Activated CD4-positive, alpha-beta T cell treated with anti-CD3 and anti-CD28 coated beads, Interleukin-2, amount 10 ng/mL, durations not matched to agents 24 days and 14 days (primary cell): Measurements from ENCODE around the gene TMEM181. TPM values are rescaled to one million over a fixed set of nuclear protein-coding genes. Genes with fewer than 3 reads are reported as not detected.
"Not testable (repeated sequence)": the region's sequence is repeated elsewhere in the genome, so short reads cannot be mapped to it uniquely, and the experiment has no call there.

Experiments used
- DNase-seq: peaks from one replicate; pipeline ENCODE4 v3.0.0; 2022
- H3K27ac Mint-ChIP-seq: one replicate; pipeline ENCODE4 v1.8.0; 2022; ENCODE audit warnings: mild to moderate bottlenecking, mixed read lengths
- H3K27me3 Mint-ChIP-seq: one replicate; pipeline ENCODE4 v1.8.0; 2022; ENCODE audit warnings: mixed read lengths
- H3K36me3 Mint-ChIP-seq: one replicate; pipeline ENCODE4 v1.8.0; 2022; ENCODE audit warnings: low read depth, mild to moderate bottlenecking, mixed read lengths
- H3K4me1 Mint-ChIP-seq: one replicate; pipeline ENCODE4 v1.8.0; 2021; ENCODE audit warnings: mixed read lengths
- H3K4me3 Mint-ChIP-seq: one replicate; pipeline ENCODE4 v1.8.0; 2022; ENCODE audit warnings: mild to moderate bottlenecking, moderate library complexity, mixed read lengths
- H3K9me3 Mint-ChIP-seq: one replicate; pipeline ENCODE4 v1.8.0; 2021; ENCODE audit warnings: mixed read lengths
- intact Hi-C: fragments of 100-400 bp; cut with micrococcal nuclease; formaldehyde crosslinking; loops from one replicate; pipeline ENCODE4 v1.15.1; 2023
- total RNA-seq: library from RNA; stranded (reverse); gene quantifications from 2 replicates; pipeline ENCODE4 v1.2.3, GENCODE V29; 2022

The TMEM181 gene
- total RNA-seq, 1 donor from 2014 or later = 17.8 TPM

DNA sequence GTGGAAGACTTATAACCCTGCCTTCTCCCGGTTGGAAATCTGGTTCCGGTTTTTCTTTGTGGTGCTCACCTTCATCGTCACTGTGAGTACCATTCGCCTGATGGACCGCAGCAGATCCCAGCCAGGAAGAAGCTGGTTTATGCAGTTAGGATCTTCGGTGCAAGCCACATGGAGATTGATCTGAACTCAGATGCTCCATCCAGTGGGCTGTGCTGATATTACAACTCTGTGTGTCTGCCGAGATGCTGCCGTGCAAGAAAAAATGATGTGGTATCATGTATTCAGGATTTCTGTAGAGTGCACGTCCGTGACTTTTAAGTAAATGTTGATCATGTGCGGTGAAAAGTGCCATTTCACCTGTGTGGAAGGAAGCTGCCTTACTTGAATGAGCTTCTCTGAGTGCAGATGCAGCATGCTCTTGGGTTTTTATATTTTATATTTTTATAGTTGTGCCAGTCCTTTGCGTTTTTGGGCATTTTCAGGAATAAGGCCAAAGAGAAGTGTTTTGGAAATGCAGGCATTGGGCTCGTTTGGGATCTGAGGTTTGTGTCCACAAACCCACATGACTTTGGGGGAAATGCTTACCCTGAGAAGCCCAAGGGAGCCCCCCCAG lies 45.5 kb downstream of the TMEM181 start:
- Mint-ChIP-seq H3K27me3 (no peaks in the 10 kb centered on the region), H3K4me3 (no peak overlapping the region), H3K27ac (no peak overlapping the region), H3K9me3 (no peaks in the 10 kb centered on the region), H3K36me3 (peaks cover 46% of the 10 kb centered on the region), H3K4me1 (peaks cover 5% of the 10 kb centered on the region)
- intact Hi-C loops = loop anchor here (1.0 kb wide), 1 partner anchor 391 kb away; no protein-coding TSS in a partner anchor
- DNase-seq = peak; percentile 87

GRCh38 chr6:158606011-158606410 lies 46.1 kb downstream of the TMEM181 start:
- H3K9me3 Mint-ChIP-seq = not testable (repeated sequence)

GRCh38 chr6:158606935-158607334 lies 47.0 kb downstream of the TMEM181 start:
- Mint-ChIP-seq H3K4me3 (no peak overlapping the region), H3K9me3 (no peaks in the 10 kb centered on the region), H3K27me3 (no peaks in the 10 kb centered on the region), H3K4me1 (peaks cover 5% of the 10 kb centered on the region), H3K27ac (no peak overlapping the region), H3K36me3 (peaks cover 53% of the 10 kb centered on the region)
- intact Hi-C loops = no loop called here
- no peak for DNase-seq

More at GRCh38 chr6:158606011-158606410, 46.1 kb downstream of the TMEM181 start:
- H3K4me3 Mint-ChIP-seq, H3K27me3 Mint-ChIP-seq, DNase-seq, intact Hi-C loops, H3K4me1 Mint-ChIP-seq, H3K27ac Mint-ChIP-seq: not testable (repeated sequence)
- H3K36me3 Mint-ChIP-seq = peaks cover 50% of the 10 kb centered on the region

DNA sequence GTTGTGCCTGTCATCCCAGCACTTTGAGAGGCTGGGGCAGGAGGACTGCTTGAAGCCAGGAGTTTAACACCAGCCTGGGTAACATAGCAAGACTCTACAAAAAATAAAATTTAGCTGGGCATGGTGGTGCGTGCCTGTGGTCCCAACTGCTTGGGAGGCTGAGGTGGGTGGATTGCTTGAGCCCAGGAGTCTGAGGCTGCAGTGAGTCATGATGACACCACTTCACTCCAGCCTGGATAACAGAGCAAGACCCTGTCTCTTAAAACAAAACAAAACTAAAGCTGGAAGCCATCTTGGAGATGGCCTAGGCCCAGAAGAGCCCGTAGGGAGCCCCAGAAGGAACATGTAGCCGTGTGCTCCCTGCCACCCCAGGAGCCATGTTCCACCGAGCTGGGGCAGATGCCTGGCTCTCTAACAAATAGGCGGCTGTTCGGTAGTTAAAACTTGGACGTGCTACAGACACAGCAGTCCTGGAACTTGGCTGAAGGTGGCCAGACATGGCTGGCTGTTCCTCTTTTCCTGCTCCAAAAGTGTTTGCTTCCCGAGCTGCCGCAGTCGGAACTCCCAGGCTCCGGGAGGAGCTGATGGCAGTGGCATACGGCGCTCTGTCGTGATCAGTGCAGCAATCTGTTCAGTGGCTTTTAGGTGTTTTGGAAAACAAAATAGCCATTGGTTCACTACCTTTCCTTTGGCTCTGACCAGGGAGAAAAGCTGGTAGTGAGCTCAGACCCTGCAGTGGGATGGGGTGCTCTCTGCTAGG lies 47.7 kb downstream of the TMEM181 start:
- intact Hi-C loops = no loop called here
- Mint-ChIP-seq H3K27me3 (no peaks in the 10 kb centered on the region), H3K36me3 (peaks cover 51% of the 10 kb centered on the region), H3K27ac (no peak overlapping the region), H3K4me1 (peaks cover 5% of the 10 kb centered on the region), H3K4me3 (no peak overlapping the region), H3K9me3 (no peaks in the 10 kb centered on the region)
- DNase-seq = no peak

DNA sequence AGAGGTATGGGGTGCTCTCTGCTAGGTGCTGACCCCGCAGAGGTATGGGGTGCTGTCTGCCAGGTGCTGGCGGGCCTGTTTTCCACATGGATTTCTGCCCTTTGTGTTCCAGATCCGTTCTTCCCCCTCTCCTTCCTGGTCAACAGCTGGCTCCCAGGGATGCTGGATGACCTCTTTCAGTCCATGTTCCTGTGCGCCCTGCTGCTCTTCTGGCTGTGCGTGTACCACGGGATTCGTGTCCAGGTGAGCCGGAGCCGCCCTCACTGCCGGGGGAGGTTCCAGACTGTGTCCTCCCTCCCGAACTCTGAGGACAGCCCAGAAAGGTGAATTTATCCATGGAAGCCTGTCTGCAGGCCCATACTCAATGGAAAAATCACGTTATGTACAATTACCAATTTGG lies 48.3 kb downstream of the TMEM181 start:
- peaks cover 54% of the 10 kb centered on the region for H3K36me3 Mint-ChIP-seq
- intact Hi-C loops = no loop called here
- DNase-seq = no peak
- peaks cover 5% of the 10 kb centered on the region for H3K4me1 Mint-ChIP-seq
- H3K4me3 Mint-ChIP-seq = no peak overlapping the region
- H3K27me3 Mint-ChIP-seq = no peaks in the 10 kb centered on the region
- H3K9me3 Mint-ChIP-seq = no peaks in the 10 kb centered on the region
- H3K27ac Mint-ChIP-seq = no peak overlapping the region

DNA sequence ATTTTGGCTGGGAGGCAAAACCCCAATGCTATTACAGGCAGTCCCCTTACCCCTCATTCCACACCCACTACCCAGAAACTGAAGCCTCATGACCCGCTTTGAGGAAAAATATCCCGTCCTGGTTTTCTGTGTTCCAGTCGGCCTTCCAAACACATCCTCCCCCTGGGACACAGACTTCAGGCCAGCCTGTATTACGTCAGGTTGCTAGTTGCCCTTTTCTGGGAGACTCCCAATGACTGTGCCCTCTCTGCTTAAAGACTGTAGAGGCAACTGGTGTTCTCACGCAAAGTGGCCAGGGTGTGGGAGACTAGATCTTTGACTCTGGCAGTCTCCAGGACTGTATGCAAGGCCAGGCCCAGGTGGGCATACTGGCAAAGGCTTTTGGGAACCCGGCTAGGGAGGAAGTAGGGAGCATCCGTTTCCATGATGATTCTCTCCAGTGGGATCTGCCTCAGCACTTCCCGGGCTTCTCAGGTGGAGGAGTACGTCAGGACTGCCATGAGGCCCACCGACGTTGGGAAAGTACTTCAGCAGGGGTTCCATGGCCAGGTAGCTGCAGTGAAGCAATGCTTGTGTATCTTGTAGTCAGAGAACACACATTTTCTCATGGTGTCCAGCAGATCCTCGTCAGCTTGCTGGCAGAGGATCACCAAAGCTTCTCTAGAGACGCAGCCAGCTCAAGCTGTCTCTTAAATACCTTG lies 49.7 kb downstream of the TMEM181 start:
- H3K36me3 Mint-ChIP-seq = peaks cover 58% of the 10 kb centered on the region
- no peaks in the 10 kb centered on the region for H3K9me3 Mint-ChIP-seq
- H3K27ac Mint-ChIP-seq = no peak overlapping the region

GRCh38 chr6:158610319-158610968 lies 50.6 kb downstream of the TMEM181 start:
- H3K27me3 Mint-ChIP-seq = no peaks in the 10 kb centered on the region
- H3K4me1 Mint-ChIP-seq = no peaks in the 10 kb centered on the region
- no peak overlapping the region for H3K4me3 Mint-ChIP-seq
- peaks cover 60% of the 10 kb centered on the region for H3K36me3 Mint-ChIP-seq
- H3K9me3 Mint-ChIP-seq = peaks cover 5% of the 10 kb centered on the region
- DNase-seq = no peak
- intact Hi-C loops = no loop called here
- H3K27ac Mint-ChIP-seq = no peak overlapping the region

More for the DNA sequence above, 49.7 kb downstream of the TMEM181 start:
- Mint-ChIP-seq H3K4me1 (peaks cover 3% of the 10 kb centered on the region), H3K4me3 (no peak overlapping the region), H3K27me3 (no peaks in the 10 kb centered on the region)
- DNase-seq = no peak
- intact Hi-C loops = no loop called here

- H3K9me3 Mint-ChIP-seq = peaks cover 5% of the 10 kb centered on the region
- intact Hi-C loops = no loop called here
- no peak overlapping the region for H3K27ac Mint-ChIP-seq
- H3K4me3 Mint-ChIP-seq = no peak overlapping the region
- no peak for DNase-seq
- no peaks in the 10 kb centered on the region for H3K27me3 Mint-ChIP-seq
- peaks cover 61% of the 10 kb centered on the region for H3K36me3 Mint-ChIP-seq
- H3K4me1 Mint-ChIP-seq = no peaks in the 10 kb centered on the region
Observed at GRCh38 chr6:158611039-158611438, 51.1 kb downstream of the TMEM181 start.

DNA sequence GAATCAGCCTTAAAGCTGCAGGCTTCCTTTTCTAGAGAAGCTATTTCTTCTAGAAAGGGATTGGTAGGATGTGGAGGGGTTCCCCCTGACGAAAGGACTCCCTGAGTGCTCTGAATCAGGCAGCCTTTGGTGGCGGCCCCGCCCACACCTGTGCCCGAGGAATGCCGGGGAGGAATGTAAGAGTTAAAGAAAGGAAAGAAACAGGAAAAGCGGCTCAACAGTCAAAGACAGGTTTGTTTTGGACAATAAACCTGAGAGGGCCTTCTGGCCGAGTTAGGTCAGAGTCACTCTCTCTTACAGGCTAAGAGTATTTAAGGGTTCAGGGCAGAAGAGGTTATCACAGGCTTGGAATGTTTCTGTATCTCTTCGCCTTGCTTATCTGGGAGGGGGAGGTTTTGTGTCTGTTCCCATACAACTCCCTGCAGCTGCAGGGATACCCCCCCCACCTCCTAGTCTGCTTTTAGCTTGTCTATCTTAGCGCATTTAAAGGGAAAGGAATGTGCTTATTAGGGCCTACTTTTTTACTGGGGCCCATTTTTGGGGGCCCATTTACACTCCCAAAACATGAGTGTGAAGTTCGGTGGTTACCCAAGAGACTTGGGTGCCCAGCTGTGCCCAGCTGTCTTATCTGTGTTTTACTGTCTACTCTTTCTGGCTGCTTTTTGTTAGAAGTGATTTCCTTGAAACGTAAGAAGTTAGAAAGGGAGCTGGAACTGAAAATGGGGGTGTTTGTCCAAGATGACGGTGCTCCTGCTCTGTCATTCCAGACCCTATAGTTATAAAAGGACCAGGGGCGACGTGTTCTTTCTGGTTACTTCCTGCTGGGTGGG lies 51.9 kb downstream of the TMEM181 start:
- Mint-ChIP-seq H3K9me3 (peaks cover 5% of the 10 kb centered on the region), H3K36me3 (peaks cover 65% of the 10 kb centered on the region), H3K27me3 (no peaks in the 10 kb centered on the region), H3K4me3 (no peak overlapping the region), H3K27ac (no peak overlapping the region), H3K4me1 (no peaks in the 10 kb centered on the region)
- DNase-seq = no peak
- intact Hi-C loops = no loop called here

DNA sequence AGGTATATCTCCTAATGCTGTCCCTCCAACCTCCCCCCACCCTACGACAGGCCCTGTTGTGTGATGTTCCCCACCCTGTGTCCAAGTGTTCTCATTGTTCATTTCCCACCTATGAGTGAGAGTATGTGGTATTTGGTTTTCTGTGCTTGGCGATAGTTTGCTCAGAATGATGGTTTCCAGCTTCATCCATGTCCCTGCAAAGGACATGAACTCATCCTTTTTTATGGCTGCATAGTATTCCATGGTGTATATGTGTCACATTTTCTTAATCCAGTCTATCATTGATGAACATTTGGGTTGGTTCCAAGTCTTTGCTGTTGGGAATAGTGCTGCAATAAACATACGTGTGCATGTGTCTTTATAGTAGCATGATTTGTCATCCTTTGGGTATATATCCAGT lies 54.7 kb downstream of the TMEM181 start:
- H3K36me3 Mint-ChIP-seq = peaks cover 73% of the 10 kb centered on the region

DNA sequence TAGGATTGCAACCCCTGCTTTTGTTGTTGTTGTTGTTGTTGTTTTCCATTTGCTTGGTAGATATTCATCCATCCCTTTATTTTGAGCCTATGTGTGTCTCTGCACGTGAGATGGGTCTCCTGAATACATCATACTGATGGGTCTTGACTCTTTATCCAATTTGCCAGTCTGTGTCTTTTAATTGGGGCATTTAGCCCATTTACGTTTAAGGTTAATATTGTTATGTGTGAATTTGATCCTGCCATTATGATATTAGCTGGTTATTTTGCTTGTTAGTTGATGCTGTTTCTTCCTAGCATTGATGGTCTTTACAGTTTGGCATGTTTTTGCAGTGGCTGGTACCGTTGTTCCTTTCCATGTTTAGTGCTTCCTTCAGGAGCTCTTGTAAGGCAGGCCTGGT lies 58.4 kb downstream of the TMEM181 start:
- intact Hi-C loops, H3K4me3 Mint-ChIP-seq, H3K27ac Mint-ChIP-seq, DNase-seq, H3K27me3 Mint-ChIP-seq, H3K9me3 Mint-ChIP-seq: not testable (repeated sequence)
- Mint-ChIP-seq H3K36me3 (peaks cover 66% of the 10 kb centered on the region), H3K4me1 (peaks cover 15% of the 10 kb centered on the region)

More for the DNA sequence above, 54.7 kb downstream of the TMEM181 start:
- H3K27ac Mint-ChIP-seq, intact Hi-C loops, H3K27me3 Mint-ChIP-seq, H3K9me3 Mint-ChIP-seq, DNase-seq, H3K4me1 Mint-ChIP-seq, H3K4me3 Mint-ChIP-seq: not testable (repeated sequence)

DNA sequence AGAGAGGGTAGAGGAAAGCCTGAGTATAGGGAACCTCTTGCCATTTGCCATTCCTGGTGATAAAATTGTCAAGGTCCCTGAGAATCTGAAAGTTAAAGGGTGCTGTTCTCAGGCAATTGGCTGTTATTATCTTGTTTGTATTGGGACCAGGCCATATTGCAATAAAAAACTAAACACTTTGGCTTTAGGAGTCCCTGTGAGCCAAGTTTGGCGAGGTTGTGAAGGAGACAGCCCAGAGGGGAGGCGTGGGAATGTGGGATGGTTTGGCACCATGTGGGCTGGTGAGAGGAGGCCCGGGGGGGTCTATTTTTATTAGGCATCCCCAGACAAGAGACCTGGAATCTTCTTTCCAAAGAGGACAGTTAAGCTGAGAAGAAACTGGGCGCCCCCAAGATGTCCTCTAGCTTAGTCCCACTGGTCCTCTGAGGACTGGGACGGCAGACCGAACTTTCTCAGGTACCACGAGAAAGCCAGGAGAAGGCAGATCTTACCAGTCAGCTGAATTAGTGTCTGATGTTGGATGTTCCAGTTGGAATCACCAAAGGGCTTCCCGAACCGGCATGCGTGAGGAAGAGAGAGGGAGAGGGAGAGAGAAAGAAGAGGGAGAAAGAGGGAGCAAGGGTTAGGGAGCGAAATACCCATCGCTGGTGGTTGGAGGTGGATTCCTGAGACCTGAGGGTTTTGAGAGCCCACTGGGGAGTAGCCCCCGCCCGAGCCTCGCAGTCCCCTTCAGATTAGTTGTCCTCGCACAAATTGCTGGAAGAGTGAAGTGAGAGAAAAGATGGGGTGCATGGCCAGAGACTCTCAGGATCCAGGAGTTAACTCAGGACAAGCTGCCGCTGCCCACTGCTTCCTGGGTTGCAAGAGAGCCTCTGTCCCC lies 60.3 kb downstream of the TMEM181 start:
- peak overlapping the region; percentile 78 for H3K27ac Mint-ChIP-seq
- peaks cover 15% of the 10 kb centered on the region for H3K4me1 Mint-ChIP-seq
- DNase-seq = no peak
- H3K4me3 Mint-ChIP-seq = no peak overlapping the region
- peaks cover 59% of the 10 kb centered on the region for H3K36me3 Mint-ChIP-seq
- H3K9me3 Mint-ChIP-seq = peaks cover 2% of the 10 kb centered on the region
- no peaks in the 10 kb centered on the region for H3K27me3 Mint-ChIP-seq
- intact Hi-C loops = no loop called here
